H9 (cell line): Measurements from ENCODE around the gene PID1. TPM values are rescaled to one million over a fixed set of nuclear protein-coding genes. Genes with fewer than 3 reads are reported as not detected.

Source experiments
- DNase-seq: peaks from one replicate; pipeline ENCODE4 v3.0.0-alpha.2; 2017
- H2AFZ ChIP-seq: one replicate; pipeline ENCODE4 v1.6.1; 2013; ENCODE audit warnings: mild to moderate bottlenecking, low read length, control low read depth, moderate library complexity
- H2AK5ac ChIP-seq: 2 replicates; pipeline ENCODE4 v1.6.1; 2013; ENCODE audit warnings: low read length, control low read depth, mixed read lengths; ENCODE audit not compliant: insufficient read length
- H2BK120ac ChIP-seq: one replicate; pipeline ENCODE4 v1.6.1; 2013; ENCODE audit warnings: low read depth, mild to moderate bottlenecking, low read length, control low read depth, inconsistent platforms; ENCODE audit not compliant: poor library complexity, severe bottlenecking
- H2BK12ac ChIP-seq: 2 replicates; pipeline ENCODE4 v1.6.1; 2013; ENCODE audit warnings: low read length, control low read depth, mixed read lengths, low read depth; ENCODE audit not compliant: insufficient read length
- H2BK15ac ChIP-seq: 2 replicates; pipeline ENCODE4 v1.6.1; 2013; ENCODE audit warnings: low read depth, low read length, control low read depth
- H2BK20ac ChIP-seq: one replicate; pipeline ENCODE4 v1.6.1; 2013; ENCODE audit warnings: low read depth, mild to moderate bottlenecking, low read length, control low read depth, inconsistent platforms; ENCODE audit not compliant: poor library complexity, severe bottlenecking
- H2BK5ac ChIP-seq: 2 replicates; pipeline ENCODE4 v1.6.1; 2013; ENCODE audit warnings: low read length, control low read depth, mixed read lengths; ENCODE audit not compliant: insufficient read length
- H3K14ac ChIP-seq: 2 replicates; pipeline ENCODE4 v1.6.1; 2013; ENCODE audit warnings: low read length, control low read depth; ENCODE audit not compliant: insufficient read depth
- H3K18ac ChIP-seq: 2 replicates; pipeline ENCODE4 v1.6.1; 2013; ENCODE audit warnings: low read depth, mild to moderate bottlenecking, mixed read lengths, low read length, control low read depth; ENCODE audit not compliant: insufficient read length
- H3K23ac ChIP-seq: 2 replicates; pipeline ENCODE4 v1.6.1; 2013; ENCODE audit warnings: low read length, control low read depth, mixed read lengths, low read depth; ENCODE audit not compliant: insufficient read length
- H3K23me2 ChIP-seq: 2 replicates; pipeline ENCODE4 v1.6.1; 2013; ENCODE audit warnings: low read depth, mild to moderate bottlenecking, mixed read lengths, low read length, control low read depth; ENCODE audit not compliant: insufficient read length, poor library complexity, severe bottlenecking
- H3K27ac ChIP-seq: 2 replicates; pipeline ENCODE4 v1.5.1; 2013; ENCODE audit warnings: low read length, control low read depth, mixed read lengths, low read depth; ENCODE audit not compliant: insufficient read length
- H3K27me3 ChIP-seq: 2 replicates; pipeline ENCODE4 v1.6.1; 2013; ENCODE audit warnings: low read length, control low read depth, inconsistent platforms; ENCODE audit not compliant: insufficient read depth
- H3K4ac ChIP-seq: 2 replicates; pipeline ENCODE4 v1.6.1; 2013; ENCODE audit warnings: low read depth, mild to moderate bottlenecking, control low read depth, inconsistent platforms, low read length, moderate library complexity
- H3K4me1 ChIP-seq: 2 replicates; pipeline ENCODE4 v1.6.1; 2013; ENCODE audit warnings: low read length, control low read depth, inconsistent platforms; ENCODE audit not compliant: insufficient read depth
- H3K4me2 ChIP-seq: 2 replicates; pipeline ENCODE4 v1.6.1; 2013; ENCODE audit warnings: low read length, control low read depth, mixed read lengths; ENCODE audit not compliant: insufficient read length, insufficient read depth
- H3K56ac ChIP-seq: 2 replicates; pipeline ENCODE4 v1.6.1; 2013; ENCODE audit warnings: low read depth, mild to moderate bottlenecking, mixed read lengths, low read length, control low read depth; ENCODE audit not compliant: insufficient read length
- H3K79me1 ChIP-seq: 2 replicates; pipeline ENCODE4 v1.6.1; 2013; ENCODE audit warnings: low read depth, mild to moderate bottlenecking, moderate library complexity, low read length, control low read depth, inconsistent platforms; ENCODE audit not compliant: insufficient read depth, poor library complexity, severe bottlenecking
- H3K79me2 ChIP-seq: 2 replicates; pipeline ENCODE4 v1.6.1; 2013; ENCODE audit warnings: low read length, control low read depth, inconsistent platforms; ENCODE audit not compliant: insufficient read depth
- H3K9ac ChIP-seq: 2 replicates; pipeline ENCODE4 v1.6.1; 2013; ENCODE audit warnings: low read length, control low read depth, mixed read lengths; ENCODE audit not compliant: insufficient read length; ENCODE audit errors: extremely low read depth
- H3K9me3 ChIP-seq: one replicate; pipeline ENCODE4 v1.6.1; 2013; ENCODE audit warnings: low read depth, low read length, inconsistent platforms; ENCODE audit not compliant: control insufficient read depth
- H3T11ph ChIP-seq: one replicate; pipeline ENCODE4 v1.6.1; 2013; ENCODE audit warnings: mild to moderate bottlenecking, low read length, control low read depth, inconsistent platforms
- H4K20me1 ChIP-seq: one replicate; pipeline ENCODE4 v1.6.1; 2013; ENCODE audit not compliant: control insufficient read depth, insufficient read length, insufficient read depth
- H4K5ac ChIP-seq: 2 replicates; pipeline ENCODE4 v1.6.1; 2013; ENCODE audit warnings: low read depth, mild to moderate bottlenecking, mixed read lengths, low read length, control low read depth; ENCODE audit not compliant: insufficient read length
- H4K8ac ChIP-seq: replicated peaks from 2 replicates; pipeline ENCODE4 v1.6.1; 2013; ENCODE audit warnings: low read length, control low read depth, mixed read lengths, low read depth; ENCODE audit not compliant: insufficient read length
- H4K91ac ChIP-seq: 2 replicates; pipeline ENCODE4 v1.6.1; 2013; ENCODE audit warnings: low read depth, mild to moderate bottlenecking, moderate library complexity, mixed read lengths, low read length, control low read depth; ENCODE audit not compliant: insufficient read length
- H3K27ac Mint-ChIP-seq, 3 experiments: 2 replicates in 2 of 3; 3 replicates in 1 of 3; pipeline ENCODE4 v1.8.0; 2020 to 2021; ENCODE audit warnings: mixed read lengths in 3 of 3, mild to moderate bottlenecking in 1 of 3, moderate library complexity in 1 of 3
- H3K27me3 Mint-ChIP-seq: 2 replicates; pipeline ENCODE4 v1.8.0; 2021; ENCODE audit warnings: low read depth, mild to moderate bottlenecking, moderate library complexity, mixed read lengths
- H3K36me3 Mint-ChIP-seq, 3 experiments: 2 replicates in 2 of 3; 3 replicates in 1 of 3; pipeline ENCODE4 v1.8.0; 2020 to 2021; ENCODE audit warnings: low read depth in 3 of 3, mixed read lengths in 3 of 3; ENCODE audit not compliant: insufficient read depth in 1 of 3
- H3K4me1 Mint-ChIP-seq, 2 experiments: 2 replicates each; pipeline ENCODE4 v1.8.0; 2020; ENCODE audit warnings: mixed read lengths in 2 of 2
- H3K4me3 Mint-ChIP-seq, 2 experiments: 2 replicates in 1 of 2; 3 replicates in 1 of 2; pipeline ENCODE4 v1.8.0; 2020 to 2021; ENCODE audit warnings: mild to moderate bottlenecking in 2 of 2, mixed read lengths in 2 of 2, moderate library complexity in 1 of 2
- H3K9me3 Mint-ChIP-seq, 2 experiments: 2 replicates in 1 of 2; 3 replicates in 1 of 2; pipeline ENCODE4 v1.8.0; 2020; ENCODE audit warnings: mild to moderate bottlenecking in 2 of 2, mixed read lengths in 2 of 2, moderate library complexity in 1 of 2
- WGBS: extraction: QIAGEN DNeasy Blood & Tissue Kit; methylation state at CpG from one replicate; pipeline ENCODE4 v1.1.7; 2013; ENCODE audit warnings: missing lambda C conversion rate, low lambda C conversion rate, mixed read lengths; ENCODE audit not compliant: insufficient read length; ENCODE audit errors: extremely low coverage; 5-methylcytosine and 5-hydroxymethylcytosine counted together
- total RNA-seq: library from RNA; stranded (reverse); gene quantifications from 2 replicates; pipeline ENCODE4 v1.2.1, GENCODE V29; 2021
- TF ChIP-seq, protein P1 (sequence below): fragments of 200-600 bp; sonication (generic); conservative IDR thresholded peaks from 3 replicates; pipeline ENCODE4 v1.8.0; 2021; ENCODE audit warnings: antibody characterized with exemption, mild to moderate bottlenecking

PID1 gene
- total RNA-seq, 1 experiment from 2014 or later: 1.4 TPM

DNA sequence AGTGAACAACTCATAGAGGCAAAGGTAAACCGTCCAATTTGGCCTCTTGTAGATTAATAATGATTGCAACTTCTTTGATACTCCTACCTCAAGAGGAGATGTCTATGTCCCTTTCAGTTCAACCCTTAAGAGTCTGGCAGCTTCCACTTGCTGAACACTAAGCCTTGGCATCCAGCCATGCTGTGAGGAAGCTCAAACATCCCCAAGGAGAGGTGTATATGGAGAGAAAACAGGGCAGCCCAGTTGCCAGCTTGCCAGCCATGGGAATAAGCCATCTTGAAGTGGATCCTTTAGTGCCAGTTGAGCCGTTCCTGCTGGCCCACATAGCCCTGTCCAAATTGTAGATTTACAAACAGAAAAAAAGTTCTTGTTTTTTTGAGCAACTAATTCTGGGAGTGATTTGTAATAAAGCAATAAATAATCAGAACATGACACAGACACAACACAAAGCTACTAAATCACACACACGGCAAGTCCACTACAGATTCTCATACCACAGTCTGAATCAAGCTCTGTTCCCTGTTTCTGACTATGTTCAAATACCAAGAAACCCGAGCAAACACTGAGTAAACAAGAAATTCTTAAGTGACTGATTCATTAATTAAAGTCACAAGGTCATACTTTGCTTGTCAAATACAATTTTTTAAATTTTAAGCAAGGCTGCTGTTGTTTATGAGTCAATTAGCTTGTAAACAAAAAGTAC, 96.1 kb downstream of the PID1 start:
- H2BK5ac ChIP-seq: no peak overlapping the region

More for the DNA sequence above, 96.1 kb downstream of the PID1 start:
- Histone ChIP-seq H3K56ac (no peak overlapping the region), H3K79me1 (no peaks in the 10 kb centered on the region), H2BK20ac (no peak overlapping the region), H4K20me1 (no peaks in the 10 kb centered on the region), H2BK15ac (no peak overlapping the region), H4K8ac (no peak overlapping the region), H3K4me1 (no peaks in the 10 kb centered on the region), H2BK12ac (no peak overlapping the region), H3K4me2 (no peak overlapping the region), H2BK120ac (no peak overlapping the region), H3K9me3 (no peaks in the 10 kb centered on the region), H3K23ac (no peak overlapping the region), H4K91ac (no peak overlapping the region), H2AFZ (no peak overlapping the region), H3K27ac (no peak overlapping the region), H3K14ac (no peak overlapping the region; the same call in 1 of the 2 replicates), H2AK5ac (no peak overlapping the region), H3K4ac (no peak overlapping the region), H3K27me3 (no peaks in the 10 kb centered on the region), H3K79me2 (no peaks in the 10 kb centered on the region), H4K5ac (no peak overlapping the region), H3K18ac (no peak overlapping the region), H3K9ac (no peak overlapping the region), H3T11ph (no peak overlapping the region), H3K23me2 (no peaks in the 10 kb centered on the region)
- no CpG with 5 or more reads among the region's 4 CpGs for WGBS
- Mint-ChIP-seq H3K4me1 (0 out of 4 replicates have a peak, but pooled peaks cover 0 to 6% of the 10 kb centered on the region in 2 experiments), H3K36me3 (no peaks in the 10 kb centered on the region; a peak in 1 of 7 replicates), H3K4me3 (no peak overlapping the region), H3K27ac (no peak overlapping the region), H3K9me3 (peaks cover 0 to 3% of the 10 kb centered on the region in 2 experiments; a peak in 1 of 5 replicates), H3K27me3 (no peaks in the 10 kb centered on the region)
- no peak for DNase-seq
- TF ChIP-seq, protein P1, sequence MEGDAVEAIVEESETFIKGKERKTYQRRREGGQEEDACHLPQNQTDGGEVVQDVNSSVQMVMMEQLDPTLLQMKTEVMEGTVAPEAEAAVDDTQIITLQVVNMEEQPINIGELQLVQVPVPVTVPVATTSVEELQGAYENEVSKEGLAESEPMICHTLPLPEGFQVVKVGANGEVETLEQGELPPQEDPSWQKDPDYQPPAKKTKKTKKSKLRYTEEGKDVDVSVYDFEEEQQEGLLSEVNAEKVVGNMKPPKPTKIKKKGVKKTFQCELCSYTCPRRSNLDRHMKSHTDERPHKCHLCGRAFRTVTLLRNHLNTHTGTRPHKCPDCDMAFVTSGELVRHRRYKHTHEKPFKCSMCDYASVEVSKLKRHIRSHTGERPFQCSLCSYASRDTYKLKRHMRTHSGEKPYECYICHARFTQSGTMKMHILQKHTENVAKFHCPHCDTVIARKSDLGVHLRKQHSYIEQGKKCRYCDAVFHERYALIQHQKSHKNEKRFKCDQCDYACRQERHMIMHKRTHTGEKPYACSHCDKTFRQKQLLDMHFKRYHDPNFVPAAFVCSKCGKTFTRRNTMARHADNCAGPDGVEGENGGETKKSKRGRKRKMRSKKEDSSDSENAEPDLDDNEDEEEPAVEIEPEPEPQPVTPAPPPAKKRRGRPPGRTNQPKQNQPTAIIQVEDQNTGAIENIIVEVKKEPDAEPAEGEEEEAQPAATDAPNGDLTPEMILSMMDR: no peak
